ENCODE results near the gene EVC.

EVC gene

DNA sequence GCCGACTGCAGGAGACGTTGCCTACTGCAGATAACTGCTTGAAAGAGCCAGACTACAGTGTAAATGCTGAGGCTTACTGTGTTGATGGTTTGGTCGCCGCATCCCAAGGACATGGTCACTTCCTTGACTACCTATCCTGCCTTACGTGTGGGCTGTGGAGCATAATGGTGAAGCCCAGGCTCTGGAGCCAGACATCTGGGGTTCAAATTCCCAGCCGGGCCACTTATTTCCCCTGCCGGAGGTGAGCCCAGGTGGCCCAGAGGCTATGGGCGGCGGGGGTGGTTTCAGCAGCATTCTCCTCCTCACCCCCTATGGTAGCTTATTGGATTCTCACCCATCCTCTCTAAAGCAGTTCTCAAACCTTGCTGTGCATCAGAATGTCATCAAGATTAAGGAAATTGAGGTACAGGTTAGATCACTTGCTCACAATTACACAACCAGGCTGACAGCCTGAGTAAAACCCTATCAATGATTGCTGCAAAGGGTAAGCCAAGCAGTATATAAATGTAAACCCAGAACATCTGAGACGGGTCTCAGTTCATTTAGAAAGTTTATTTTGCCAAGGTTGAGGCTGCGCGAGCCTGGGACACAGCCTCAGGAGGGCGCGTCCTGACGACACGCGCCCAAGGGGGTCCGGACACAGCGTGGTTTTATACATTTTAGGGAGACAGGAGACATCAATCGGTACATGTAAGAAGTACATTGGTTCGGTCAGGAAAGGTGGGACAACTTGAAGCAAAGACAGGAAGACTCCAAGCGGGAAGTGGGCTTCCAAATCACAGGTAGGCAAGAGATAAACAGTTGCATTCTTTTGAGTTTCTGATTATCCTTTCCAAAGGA is 48.5 kb downstream of the EVC start:
- FAIRE-seq: no peak
- no peak for TF ChIP-seq POLR2AphosphoS5 (IDR thresholded peaks at IDR 0.05; ENCODE audit: low read depth, low read length)
- TF ChIP-seq POLR2A (IDR thresholded peaks at IDR 0.05; ENCODE audit: low read depth, low read length): no peak
- no peak for TF ChIP-seq TAF1 (IDR thresholded peaks at IDR 0.05; ENCODE audit: borderline replicate concordance, low read depth, low read length)

GRCh38 chr4:5760246-5760645 is 49.2 kb downstream of the EVC start:
- FAIRE-seq (no peak), DNase-seq (ENCODE audit: insufficient read length) (no peak)

More for the DNA sequence above, 48.5 kb downstream of the EVC start:
- no peak for DNase-seq (ENCODE audit: insufficient read length)

GRCh38 chr4:5760936-5761480 is 50.0 kb downstream of the EVC start:
- TF ChIP-seq TAF1 (IDR thresholded peaks at IDR 0.05; ENCODE audit: borderline replicate concordance, low read depth, low read length) (no peak), POLR2AphosphoS5 (IDR thresholded peaks at IDR 0.05; ENCODE audit: low read depth, low read length) (no peak), POLR2A (IDR thresholded peaks at IDR 0.05; ENCODE audit: low read depth, low read length) (no peak)
- FAIRE-seq (no peak), DNase-seq (ENCODE audit: insufficient read length) (no peak)

More at GRCh38 chr4:5760246-5760645, 49.2 kb downstream of the EVC start:
- TF ChIP-seq TAF1 (IDR thresholded peaks at IDR 0.05; ENCODE audit: borderline replicate concordance, low read depth, low read length) (no peak), POLR2A (IDR thresholded peaks at IDR 0.05; ENCODE audit: low read depth, low read length) (no peak), POLR2AphosphoS5 (IDR thresholded peaks at IDR 0.05; ENCODE audit: low read depth, low read length) (no peak)

GRCh38 chr4:5770051-5770450 is 59.0 kb downstream of the EVC start:
- no peak for FAIRE-seq
- no peak for TF ChIP-seq POLR2AphosphoS5 (IDR thresholded peaks at IDR 0.05; ENCODE audit: low read depth, low read length)
- no peak for TF ChIP-seq POLR2A (IDR thresholded peaks at IDR 0.05; ENCODE audit: low read depth, low read length)
- no peak for TF ChIP-seq TAF1 (IDR thresholded peaks at IDR 0.05; ENCODE audit: borderline replicate concordance, low read depth, low read length)
- no peak for DNase-seq (ENCODE audit: insufficient read length)

GRCh38 chr4:5772528-5773270 is 61.7 kb downstream of the EVC start:
- no peak for DNase-seq (ENCODE audit: insufficient read length)
- no peak for TF ChIP-seq POLR2A (IDR thresholded peaks at IDR 0.05; ENCODE audit: low read depth, low read length)
- TF ChIP-seq TAF1 (IDR thresholded peaks at IDR 0.05; ENCODE audit: borderline replicate concordance, low read depth, low read length): no peak
- TF ChIP-seq POLR2AphosphoS5 (IDR thresholded peaks at IDR 0.05; ENCODE audit: low read depth, low read length): no peak
- no peak for FAIRE-seq

GRCh38 chr4:5773271-5773555 is 62.2 kb downstream of the EVC start:
- TF ChIP-seq POLR2AphosphoS5 (IDR thresholded peaks at IDR 0.05; ENCODE audit: low read depth, low read length) (no peak), TAF1 (IDR thresholded peaks at IDR 0.05; ENCODE audit: borderline replicate concordance, low read depth, low read length) (no peak), POLR2A (IDR thresholded peaks at IDR 0.05; ENCODE audit: low read depth, low read length) (no peak)
- FAIRE-seq: no peak
- DNase-seq (ENCODE audit: insufficient read length): no peak

GRCh38 chr4:5774416-5775036 is 63.5 kb downstream of the EVC start:
- DNase-seq (ENCODE audit: insufficient read length) (no peak), FAIRE-seq (no peak)
- TF ChIP-seq POLR2AphosphoS5 (IDR thresholded peaks at IDR 0.05; ENCODE audit: low read depth, low read length) (no peak), TAF1 (IDR thresholded peaks at IDR 0.05; ENCODE audit: borderline replicate concordance, low read depth, low read length) (no peak), POLR2A (IDR thresholded peaks at IDR 0.05; ENCODE audit: low read depth, low read length) (no peak)

DNA sequence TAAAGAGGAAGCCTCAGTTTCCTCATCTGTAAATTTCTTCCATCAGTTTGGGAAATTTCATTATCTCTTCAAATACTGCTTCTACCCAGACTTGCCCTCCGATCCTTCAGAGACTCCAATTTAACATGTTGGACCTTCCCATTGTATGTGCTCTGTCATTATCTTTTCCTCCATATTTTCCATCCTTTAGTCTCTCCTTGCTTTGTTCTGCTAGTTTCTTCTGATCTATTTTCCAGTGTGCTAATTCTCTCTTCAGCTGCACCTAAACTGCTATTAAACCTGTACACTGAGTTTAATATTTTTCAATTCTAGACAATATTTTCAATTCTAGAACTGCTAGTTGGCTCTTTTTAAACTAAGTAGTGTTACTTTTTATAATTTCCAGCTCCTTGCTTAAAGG is 65.5 kb downstream of the EVC start:
- TF ChIP-seq POLR2AphosphoS5 (IDR thresholded peaks at IDR 0.05; ENCODE audit: low read depth, low read length) (no peak), TAF1 (IDR thresholded peaks at IDR 0.05; ENCODE audit: borderline replicate concordance, low read depth, low read length) (no peak), POLR2A (IDR thresholded peaks at IDR 0.05; ENCODE audit: low read depth, low read length) (no peak)
- no peak for FAIRE-seq
- DNase-seq (ENCODE audit: insufficient read length): no peak

DNA sequence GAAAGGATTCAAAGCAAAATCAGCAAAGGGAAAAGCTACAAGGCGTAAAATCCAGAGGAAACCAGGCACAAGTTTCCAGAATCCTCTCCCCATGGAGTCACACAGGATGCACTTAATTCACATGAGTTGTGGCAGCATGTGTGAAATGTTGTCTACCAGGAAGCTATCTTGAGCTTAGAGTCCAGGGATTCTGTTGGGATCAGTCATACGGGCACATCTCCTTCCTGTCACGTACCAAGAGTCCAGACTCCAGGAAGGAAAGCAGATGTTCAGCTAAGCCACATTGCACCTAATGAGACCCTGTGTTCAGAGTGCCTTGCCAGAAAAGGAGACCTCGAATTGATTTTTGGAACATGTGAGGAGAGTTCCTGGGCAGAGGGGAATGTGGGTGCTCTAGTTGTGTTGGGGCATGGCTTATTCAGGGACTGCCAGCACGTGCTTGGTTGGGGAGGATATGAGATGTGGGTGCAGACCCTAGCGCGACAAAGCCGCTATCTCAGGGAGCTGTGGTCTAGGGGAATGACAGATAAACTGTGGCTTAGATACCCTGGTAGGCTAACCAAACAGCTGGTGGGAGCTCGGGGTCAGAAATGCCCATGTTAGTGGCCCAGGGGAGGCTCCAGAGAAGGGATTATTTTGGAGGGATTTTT is 70.0 kb downstream of the EVC start:
- TF ChIP-seq POLR2A (IDR thresholded peaks at IDR 0.05; ENCODE audit: low read depth, low read length): no peak
- no peak for TF ChIP-seq TAF1 (IDR thresholded peaks at IDR 0.05; ENCODE audit: borderline replicate concordance, low read depth, low read length)
- no peak for TF ChIP-seq POLR2AphosphoS5 (IDR thresholded peaks at IDR 0.05; ENCODE audit: low read depth, low read length)
- no peak for FAIRE-seq
- no peak for DNase-seq (ENCODE audit: insufficient read length)

- DNase-seq (ENCODE audit: insufficient read length) (no peak), FAIRE-seq (no peak)
- TF ChIP-seq TAF1 (IDR thresholded peaks at IDR 0.05; ENCODE audit: borderline replicate concordance, low read depth, low read length) (no peak), POLR2A (IDR thresholded peaks at IDR 0.05; ENCODE audit: low read depth, low read length) (no peak), POLR2AphosphoS5 (IDR thresholded peaks at IDR 0.05; ENCODE audit: low read depth, low read length) (no peak)
Measured at GRCh38 chr4:5781691-5782090, 70.7 kb downstream of the EVC start.
